Epidermal melanocyte (primary cell): ENCODE results near the gene SCAANT1.

Experiments used
- DNase-seq: peaks from one replicate; pipeline ENCODE4 v3.0.0; 2011; ENCODE audit warnings: low spot score; ENCODE audit not compliant: insufficient read length

Gene SCAANT1

DNA sequence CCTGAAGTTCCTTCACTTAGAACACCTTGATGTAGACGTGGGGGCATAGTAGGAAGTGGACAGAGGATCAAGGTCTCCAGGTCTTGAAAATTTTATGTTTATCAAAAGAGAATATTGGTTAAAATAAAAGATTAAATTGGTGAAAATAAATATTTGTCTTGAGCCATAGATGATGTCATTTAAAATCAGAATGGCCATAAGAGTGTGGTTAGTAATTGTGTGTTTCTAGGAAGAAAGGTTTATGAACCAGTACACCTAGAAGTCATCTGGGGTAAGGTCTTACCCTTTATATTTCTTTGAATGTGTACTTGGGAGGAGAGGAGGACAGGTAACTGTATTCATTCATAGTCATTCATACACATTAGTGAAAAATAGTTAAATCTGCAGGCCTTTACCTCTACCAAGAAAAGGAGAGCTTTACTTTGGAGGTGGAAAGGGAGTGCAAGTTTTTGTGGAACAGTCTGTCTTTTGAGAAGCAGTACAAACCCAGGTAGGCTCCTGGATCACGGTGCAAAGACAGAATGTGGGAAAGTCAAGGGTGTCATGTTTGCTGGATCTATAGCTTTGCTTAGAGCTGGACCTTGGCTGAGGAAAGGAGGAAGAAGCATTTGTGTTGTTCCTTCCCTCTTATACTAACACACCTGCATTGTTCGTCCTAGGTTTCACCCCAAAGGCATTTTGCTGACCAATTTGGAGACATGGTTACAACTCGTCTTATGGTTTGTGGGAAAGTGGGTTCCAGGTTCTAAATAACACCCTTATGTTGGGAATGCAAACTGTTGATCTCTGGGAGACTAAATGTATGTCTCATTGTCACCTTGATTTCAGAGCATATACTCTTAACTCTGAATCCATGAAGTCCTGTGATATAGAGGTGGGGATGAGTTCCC, 6.2 kb downstream of the SCAANT1 start:
- DNase-seq = no peak

DNA sequence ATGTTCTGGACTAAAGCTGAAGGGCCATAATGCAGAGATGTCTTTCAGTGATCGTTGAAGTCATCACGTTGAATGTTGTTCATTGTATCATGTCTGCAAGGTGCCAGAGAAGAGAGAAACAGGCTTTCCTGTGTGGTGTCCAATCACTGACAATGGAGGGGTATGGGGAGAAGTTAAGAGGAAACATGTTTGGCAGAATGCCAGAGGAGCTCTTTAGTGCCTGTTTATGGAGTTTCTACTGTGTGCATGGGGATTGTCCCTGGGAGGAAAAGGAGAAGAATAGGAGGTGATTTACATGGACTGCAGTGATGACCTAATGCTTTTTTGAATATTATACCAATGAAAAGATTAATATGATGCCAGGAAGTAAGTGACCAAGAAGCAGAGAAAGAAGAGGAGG, 11.7 kb downstream of the SCAANT1 start:
- DNase-seq = no peak

GRCh38 chr3:63900010-63900409, 12.2 kb downstream of the SCAANT1 start:
- no peak for DNase-seq

GRCh38 chr3:63896332-63897030, 15.7 kb downstream of the SCAANT1 start:
- DNase-seq = no peak

GRCh38 chr3:63895422-63896189, 16.6 kb downstream of the SCAANT1 start:
- DNase-seq = no peak

DNA sequence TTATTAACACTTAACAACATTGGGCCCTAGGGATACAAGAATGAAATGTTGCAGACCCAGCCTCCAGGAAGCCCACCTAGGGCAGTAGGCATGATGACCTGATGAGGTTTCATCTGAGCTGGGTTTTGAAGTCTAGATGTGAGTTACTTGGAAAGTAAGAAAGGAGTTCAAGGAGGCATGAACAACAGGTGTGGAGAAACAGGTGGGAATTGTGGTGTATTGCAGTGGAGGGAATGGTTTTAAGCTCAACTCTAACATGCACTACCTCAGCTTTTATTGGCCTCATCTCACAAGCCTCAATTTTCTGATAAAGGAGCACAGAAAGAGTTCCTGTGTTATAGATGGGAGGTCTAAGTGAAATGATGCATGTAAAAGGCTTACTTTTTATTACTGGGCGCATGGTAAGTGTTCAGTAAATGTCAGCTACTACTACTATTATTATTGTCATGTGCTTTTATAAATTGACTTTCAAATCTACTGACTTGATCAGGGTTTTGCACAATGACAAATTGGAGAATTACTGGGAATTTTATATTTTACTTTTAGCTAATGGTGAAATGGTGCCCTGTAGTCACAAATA, 19.3 kb downstream of the SCAANT1 start:
- DNase-seq = no peak

GRCh38 chr3:63891518-63891917, 20.7 kb downstream of the SCAANT1 start:
- no peak for DNase-seq

- DNase-seq = no peak
Observed at GRCh38 chr3:63886858-63887257, 25.3 kb downstream of the SCAANT1 start.

DNA sequence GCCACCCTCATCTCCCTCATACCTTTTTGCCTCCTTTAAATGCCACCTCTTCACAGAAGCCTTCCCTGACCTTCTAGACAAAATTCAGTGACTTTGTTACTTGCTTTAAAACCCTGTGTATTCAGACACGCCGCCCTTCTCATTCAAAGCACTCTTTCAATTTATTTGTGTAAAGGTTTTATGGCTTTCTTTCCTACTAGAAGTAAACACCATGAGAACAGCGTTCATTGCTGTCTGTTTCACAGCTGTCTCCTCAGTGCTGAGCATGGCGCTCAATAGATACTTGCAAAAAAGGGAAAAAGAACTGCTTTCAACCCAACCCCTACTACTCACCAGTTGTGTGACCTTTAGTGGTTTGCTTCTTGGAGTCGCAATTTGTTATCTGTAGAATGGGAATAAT, 31.5 kb downstream of the SCAANT1 start:
- DNase-seq = no peak

DNA sequence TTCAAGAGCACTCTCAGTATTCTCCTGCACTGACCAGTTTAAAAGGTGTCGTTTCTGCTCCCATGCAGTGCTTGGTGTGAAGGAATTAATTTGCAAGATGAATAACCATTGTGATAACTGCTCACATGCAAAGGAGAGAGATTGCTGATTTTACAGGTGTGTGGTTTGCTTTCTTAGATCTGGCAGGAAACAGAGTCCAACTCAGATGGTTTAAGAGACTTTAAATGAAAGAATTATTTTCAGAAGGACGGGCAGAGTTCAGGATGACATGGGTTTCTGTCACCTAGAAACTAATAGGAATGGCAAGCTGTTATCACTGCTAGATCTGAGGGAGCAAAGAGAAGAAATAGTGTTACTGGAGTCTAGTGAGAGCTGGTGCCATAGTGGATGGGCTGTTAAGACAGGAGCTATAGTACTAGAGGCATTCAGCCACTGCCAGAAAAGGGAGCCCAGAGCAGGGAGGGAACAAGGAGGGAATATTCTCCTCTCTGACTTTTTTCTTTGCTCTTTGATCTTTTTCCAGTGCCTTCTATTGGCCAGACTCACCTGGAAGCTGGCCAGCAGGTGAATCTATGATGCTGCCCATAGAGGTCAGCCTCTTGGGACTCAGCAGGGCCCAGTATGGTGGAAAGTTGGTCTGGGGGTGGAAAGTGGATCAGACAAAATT, 33.7 kb downstream of the SCAANT1 start:
- DNase-seq = no peak

- no peak for DNase-seq
Observed at GRCh38 chr3:63877737-63878393, 34.3 kb downstream of the SCAANT1 start.

- no peak for DNase-seq
Observed at GRCh38 chr3:63876260-63876659, 35.9 kb downstream of the SCAANT1 start.

DNA sequence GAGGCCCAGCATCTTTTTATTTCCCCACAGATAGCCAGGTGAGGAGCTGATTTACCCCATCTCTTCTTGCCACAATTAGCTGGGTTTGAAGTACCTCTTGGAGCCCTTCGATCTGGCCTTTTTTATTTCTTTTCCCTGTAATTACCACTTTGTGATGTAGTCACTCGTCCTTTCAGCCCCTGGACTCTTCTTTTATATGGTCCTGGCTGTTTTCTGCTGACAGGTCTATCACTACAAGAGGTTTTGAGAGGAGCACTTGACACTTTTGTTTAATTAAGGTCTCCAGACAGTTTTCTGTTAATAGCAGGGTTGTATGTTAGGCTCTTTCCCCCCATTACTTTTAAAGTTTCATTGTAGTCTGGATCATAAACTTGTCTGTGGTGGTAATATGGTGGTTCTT, 36.7 kb downstream of the SCAANT1 start:
- no peak for DNase-seq

DNA sequence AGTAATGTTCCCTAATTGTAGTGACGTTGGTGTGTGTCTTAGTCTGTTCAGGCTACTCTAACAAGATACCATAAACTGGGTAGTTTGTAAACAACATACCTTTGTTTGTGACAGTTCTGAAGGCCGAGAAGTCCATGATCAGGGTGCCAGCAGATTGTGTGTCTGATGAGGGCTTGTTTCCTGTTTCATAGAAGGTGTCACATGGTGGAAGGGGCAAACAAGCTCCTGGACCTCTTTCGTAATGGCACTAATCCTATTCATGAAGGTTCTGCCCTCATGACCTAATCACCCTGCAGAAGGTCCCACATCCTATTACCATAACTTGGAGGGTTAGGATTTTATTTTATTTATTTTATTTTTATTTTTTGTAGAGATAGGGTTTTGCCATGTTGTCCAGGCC, 37.4 kb downstream of the SCAANT1 start:
- DNase-seq = no peak

GRCh38 chr3:63872135-63872924, 39.9 kb downstream of the SCAANT1 start:
- DNase-seq = no peak

DNA sequence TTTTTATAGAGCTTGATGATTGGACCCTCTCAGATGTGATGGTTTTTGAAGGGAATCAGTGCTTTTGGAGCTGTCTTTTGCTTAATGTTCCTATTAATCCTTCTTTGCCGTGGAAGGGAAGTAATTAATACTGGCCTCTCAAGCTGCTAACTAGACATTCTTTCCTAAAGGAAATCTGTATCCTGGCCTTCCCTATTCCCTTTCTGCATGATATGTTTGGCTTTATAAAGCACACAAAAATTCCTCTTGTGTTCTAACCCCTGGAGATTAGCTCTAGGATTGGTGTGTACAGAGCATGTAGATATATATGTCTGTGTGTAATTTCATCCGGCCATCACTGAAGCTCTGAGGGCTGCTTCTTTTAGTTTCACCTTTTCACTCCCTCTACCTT, 41.6 kb downstream of the SCAANT1 start:
- DNase-seq = no peak

- no peak for DNase-seq
Observed at GRCh38 chr3:63869940-63870614, 42.1 kb downstream of the SCAANT1 start.

GRCh38 chr3:63867225-63867624, 45.0 kb downstream of the SCAANT1 start:
- no peak for DNase-seq

DNA sequence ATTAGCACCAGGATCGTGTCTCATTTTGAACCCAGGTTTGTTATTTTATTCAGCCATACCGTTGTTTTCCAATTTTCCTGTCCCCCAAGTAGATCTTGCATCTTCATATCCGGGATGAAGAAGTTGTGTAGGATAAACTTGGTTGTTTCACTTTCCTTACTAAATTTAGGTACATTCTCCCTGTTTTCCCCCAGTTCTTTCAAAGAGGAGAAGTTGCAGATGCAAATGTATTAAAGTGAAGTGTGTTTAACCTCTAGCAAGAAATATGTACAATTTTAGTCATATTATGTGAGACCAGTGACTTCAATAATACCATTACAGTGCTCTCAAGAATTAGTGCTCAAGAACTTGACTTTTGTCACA, 47.2 kb downstream of the SCAANT1 start:
- no peak for DNase-seq
